ENCODE data around the gene ALPI.

DNA sequence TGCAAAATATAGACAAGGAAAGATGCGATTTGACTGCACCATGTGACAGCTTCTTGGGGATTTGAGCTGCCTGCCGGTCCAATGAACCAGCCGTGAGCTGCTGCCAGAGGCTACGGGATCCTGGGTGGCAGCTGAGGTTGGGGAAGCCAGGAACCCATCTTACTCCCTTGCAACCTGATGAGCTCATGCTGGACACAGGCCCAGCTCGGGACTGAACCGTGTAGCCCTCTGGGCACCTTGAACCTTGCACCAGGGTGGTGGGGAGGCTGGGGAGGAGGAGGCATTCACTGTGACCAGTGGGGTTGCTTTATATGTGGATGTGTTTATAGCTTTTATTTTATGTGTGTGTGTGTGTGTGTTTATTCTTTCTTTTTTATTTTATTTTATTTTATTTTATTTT lies 9.1 kb downstream of the ALPI start:
- TF ChIP-seq, protein P1, sequence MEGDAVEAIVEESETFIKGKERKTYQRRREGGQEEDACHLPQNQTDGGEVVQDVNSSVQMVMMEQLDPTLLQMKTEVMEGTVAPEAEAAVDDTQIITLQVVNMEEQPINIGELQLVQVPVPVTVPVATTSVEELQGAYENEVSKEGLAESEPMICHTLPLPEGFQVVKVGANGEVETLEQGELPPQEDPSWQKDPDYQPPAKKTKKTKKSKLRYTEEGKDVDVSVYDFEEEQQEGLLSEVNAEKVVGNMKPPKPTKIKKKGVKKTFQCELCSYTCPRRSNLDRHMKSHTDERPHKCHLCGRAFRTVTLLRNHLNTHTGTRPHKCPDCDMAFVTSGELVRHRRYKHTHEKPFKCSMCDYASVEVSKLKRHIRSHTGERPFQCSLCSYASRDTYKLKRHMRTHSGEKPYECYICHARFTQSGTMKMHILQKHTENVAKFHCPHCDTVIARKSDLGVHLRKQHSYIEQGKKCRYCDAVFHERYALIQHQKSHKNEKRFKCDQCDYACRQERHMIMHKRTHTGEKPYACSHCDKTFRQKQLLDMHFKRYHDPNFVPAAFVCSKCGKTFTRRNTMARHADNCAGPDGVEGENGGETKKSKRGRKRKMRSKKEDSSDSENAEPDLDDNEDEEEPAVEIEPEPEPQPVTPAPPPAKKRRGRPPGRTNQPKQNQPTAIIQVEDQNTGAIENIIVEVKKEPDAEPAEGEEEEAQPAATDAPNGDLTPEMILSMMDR (IDR thresholded peaks at IDR 0.05), result no peak
- TF ChIP-seq POLR2A (IDR thresholded peaks at IDR 0.05; ENCODE audit: low read depth) (no peak), POLR2AphosphoS5 (IDR thresholded peaks at IDR 0.05) (no peak)

Measured in esophagus muscularis mucosa (tissue), 3 donors.